ENCODE data around the gene EXOG. TPM values are rescaled to one million over a fixed set of nuclear protein-coding genes. Genes with fewer than 3 reads are reported as not detected.

The EXOG gene
- total RNA-seq (21.9 TPM), polyA plus RNA-seq (22.0 TPM)

GRCh38 chr3:38496131-38496910, at the start of gene EXOG:
TSS of gene EXOG (plus strand) at chr3:38496340. CDS start at chr3:38496368, 28 bp downstream.
- Histone ChIP-seq H3K4me3 (ENCODE audit: low read depth, low read length) (peak within 1 kb of the TSS; percentile 76), H3K27ac (ENCODE audit: low read depth) (peak within 1 kb of the TSS; percentile 68), H3K36me3 (ENCODE audit: insufficient read depth) (no peaks in the 10 kb centered on the region), H3K4me1 (ENCODE audit: insufficient read depth) (peaks cover 1% of the 10 kb centered on the region)
- peak; percentile 67 for DNase-seq (ENCODE audit: extremely low spot score)
- under 1% methylated on average over 53 of the region's 53 CpGs for WGBS

GRCh38 chr3:38446812-38447211, 49.3 kb upstream of the EXOG start:
- H3K4me1 ChIP-seq (ENCODE audit: insufficient read depth): no peaks in the 10 kb centered on the region
- no peak for DNase-seq (ENCODE audit: extremely low spot score)
- H3K27ac ChIP-seq (ENCODE audit: low read depth): no peak overlapping the region

GRCh38 chr3:38450853-38451252, 45.3 kb upstream of the EXOG start:
- no peak for DNase-seq (ENCODE audit: extremely low spot score)
- Histone ChIP-seq H3K27ac (ENCODE audit: low read depth) (no peak overlapping the region), H3K36me3 (ENCODE audit: insufficient read depth) (no peaks in the 10 kb centered on the region), H3K4me1 (ENCODE audit: insufficient read depth) (no peaks in the 10 kb centered on the region), H3K4me3 (ENCODE audit: low read depth, low read length) (no peak overlapping the region)
- WGBS: 98% methylated on average over 3 of the region's 3 CpGs

More at GRCh38 chr3:38446812-38447211, 49.3 kb upstream of the EXOG start:
- H3K36me3 ChIP-seq (ENCODE audit: insufficient read depth): no peaks in the 10 kb centered on the region
- H3K4me3 ChIP-seq (ENCODE audit: low read depth, low read length): no peak overlapping the region

- no peaks in the 10 kb centered on the region for H3K4me1 ChIP-seq (ENCODE audit: insufficient read depth)
- WGBS: 4% methylated on average over 48 of the region's 48 CpGs
- DNase-seq (ENCODE audit: extremely low spot score): peak; percentile 61
- H3K36me3 ChIP-seq (ENCODE audit: insufficient read depth): no peaks in the 10 kb centered on the region
- H3K27ac ChIP-seq (ENCODE audit: low read depth): peak within 1 kb of the TSS; percentile 92
- peak within 1 kb of the TSS; percentile 98 for H3K4me3 ChIP-seq (ENCODE audit: low read depth, low read length)
These were observed 42.8 kb upstream of the EXOG start, which contains the start of gene ACVR2B for GRCh38 chr3:38453075-38453912. TSS of gene ACVR2B (plus strand) at chr3:38453890. CDS start at chr3:38454323, 433 bp downstream.

- DNase-seq (ENCODE audit: extremely low spot score): no peak
- Histone ChIP-seq H3K4me3 (ENCODE audit: low read depth, low read length) (peak overlapping the region; percentile 98), H3K27ac (ENCODE audit: low read depth) (peak overlapping the region; percentile 92), H3K4me1 (ENCODE audit: insufficient read depth) (no peaks in the 10 kb centered on the region), H3K36me3 (ENCODE audit: insufficient read depth) (no peaks in the 10 kb centered on the region)
- WGBS: 2% methylated on average over 36 of the region's 36 CpGs
These were observed 42.3 kb upstream of the EXOG start for GRCh38 chr3:38453913-38454177.

- DNase-seq (ENCODE audit: extremely low spot score): no peak
- H3K36me3 ChIP-seq (ENCODE audit: insufficient read depth): no peaks in the 10 kb centered on the region
- H3K4me3 ChIP-seq (ENCODE audit: low read depth, low read length): peak overlapping the region; percentile 98
- H3K4me1 ChIP-seq (ENCODE audit: insufficient read depth): no peaks in the 10 kb centered on the region
- H3K27ac ChIP-seq (ENCODE audit: low read depth): peak overlapping the region; percentile 92
- under 1% methylated on average over 78 of the region's 78 CpGs for WGBS
These were observed 41.8 kb upstream of the EXOG start for GRCh38 chr3:38454178-38454883.

GRCh38 chr3:38454884-38455638, 41.1 kb upstream of the EXOG start:
- peak overlapping the region; percentile 92 for H3K27ac ChIP-seq (ENCODE audit: low read depth)
- H3K4me1 ChIP-seq (ENCODE audit: insufficient read depth): no peaks in the 10 kb centered on the region
- H3K36me3 ChIP-seq (ENCODE audit: insufficient read depth): no peaks in the 10 kb centered on the region
- peak; percentile 45 for DNase-seq (ENCODE audit: extremely low spot score)
- H3K4me3 ChIP-seq (ENCODE audit: low read depth, low read length): peak overlapping the region; percentile 98
- under 1% methylated on average over 72 of the region's 72 CpGs for WGBS

GRCh38 chr3:38455639-38456430, 40.3 kb upstream of the EXOG start:
- DNase-seq (ENCODE audit: extremely low spot score): no peak
- H3K4me3 ChIP-seq (ENCODE audit: low read depth, low read length): peak overlapping the region; percentile 98
- H3K36me3 ChIP-seq (ENCODE audit: insufficient read depth): no peaks in the 10 kb centered on the region
- no peaks in the 10 kb centered on the region for H3K4me1 ChIP-seq (ENCODE audit: insufficient read depth)
- WGBS: 14% methylated on average over 15 of the region's 15 CpGs
- peak overlapping the region; percentile 11 for H3K27ac ChIP-seq (ENCODE audit: low read depth)

GRCh38 chr3:38457111-38458003, 38.8 kb upstream of the EXOG start:
- H3K4me1 ChIP-seq (ENCODE audit: insufficient read depth): no peaks in the 10 kb centered on the region
- 84% methylated on average over 9 of the region's 9 CpGs for WGBS
- no peak for DNase-seq (ENCODE audit: extremely low spot score)
- no peak overlapping the region for H3K27ac ChIP-seq (ENCODE audit: low read depth)
- H3K4me3 ChIP-seq (ENCODE audit: low read depth, low read length): no peak overlapping the region
- no peaks in the 10 kb centered on the region for H3K36me3 ChIP-seq (ENCODE audit: insufficient read depth)

- no peak for DNase-seq (ENCODE audit: extremely low spot score)
- H3K4me3 ChIP-seq (ENCODE audit: low read depth, low read length): no peak overlapping the region
- WGBS: 62% methylated on average over 13 of the region's 13 CpGs
- no peaks in the 10 kb centered on the region for H3K4me1 ChIP-seq (ENCODE audit: insufficient read depth)
- no peaks in the 10 kb centered on the region for H3K36me3 ChIP-seq (ENCODE audit: insufficient read depth)
- H3K27ac ChIP-seq (ENCODE audit: low read depth): no peak overlapping the region
These were observed 37.2 kb upstream of the EXOG start for GRCh38 chr3:38458796-38459498.

GRCh38 chr3:38459499-38460048, 36.6 kb upstream of the EXOG start:
- DNase-seq (ENCODE audit: extremely low spot score): no peak
- H3K36me3 ChIP-seq (ENCODE audit: insufficient read depth): no peaks in the 10 kb centered on the region
- H3K4me3 ChIP-seq (ENCODE audit: low read depth, low read length): no peak overlapping the region
- H3K27ac ChIP-seq (ENCODE audit: low read depth): no peak overlapping the region
- WGBS: 94% methylated on average over 10 of the region's 10 CpGs
- H3K4me1 ChIP-seq (ENCODE audit: insufficient read depth): no peaks in the 10 kb centered on the region

Measured in urinary bladder (tissue), 4 donors.